Upper lobe of right lung (tissue), 1 donor: ENCODE results near the gene ST8SIA2. TPM values are rescaled to one million over a fixed set of nuclear protein-coding genes. Genes with fewer than 3 reads are reported as not detected.

ENCODE experiments used
- ATAC-seq: fragments of 200-7000 bp; cut with Tn5 transposase; one replicate; pipeline ENCODE4 v1.9.1; 2020; ENCODE audit warnings: mild to moderate bottlenecking, moderate library complexity
- DNase-seq: peaks from one replicate; pipeline ENCODE4 v3.0.0-alpha.2; 2020
- H3K27ac ChIP-seq: fragments of 200-600 bp; one replicate; pipeline ENCODE4 v1.8.0; 2022
- H3K27me3 ChIP-seq: fragments of 200-600 bp; one replicate; pipeline ENCODE4 v1.8.0; 2022; ENCODE audit warnings: mild to moderate bottlenecking
- H3K36me3 ChIP-seq: fragments of 200-600 bp; one replicate; pipeline ENCODE4 v1.8.0; 2022
- H3K4me1 ChIP-seq: fragments of 200-600 bp; one replicate; pipeline ENCODE4 v1.8.0; 2022
- H3K4me3 ChIP-seq: fragments of 200-600 bp; one replicate; pipeline ENCODE4 v1.8.0; 2022; ENCODE audit warnings: mild to moderate bottlenecking
- H3K9me3 ChIP-seq: fragments of 200-600 bp; one replicate; pipeline ENCODE4 v1.8.0; 2022
- intact Hi-C: fragments of 100-400 bp; cut with DNase I; formaldehyde crosslinking; loops from one replicate; pipeline ENCODE4 v1.11.0; 2022
- total RNA-seq: library from RNA; stranded (reverse); fragmentation: NEBNext Ultra II Directional; extraction: Animal tissue kit (Norgen Biotek cat#: 25700); gene quantifications from one replicate; pipeline ENCODE4 v1.2.1, GENCODE V29; 2021
- TF ChIP-seq, protein P1 (sequence below): fragments of 200-600 bp; IDR thresholded peaks from one replicate; pipeline ENCODE4 v1.8.0; 2022; ENCODE audit warnings: antibody characterized with exemption
- donor health status: DM: no; HTN: yes; CAD: no; lungs with severe emphysema.

The ST8SIA2 gene
- total RNA-seq, 1 donor from 2014 or later: not detected

DNA sequence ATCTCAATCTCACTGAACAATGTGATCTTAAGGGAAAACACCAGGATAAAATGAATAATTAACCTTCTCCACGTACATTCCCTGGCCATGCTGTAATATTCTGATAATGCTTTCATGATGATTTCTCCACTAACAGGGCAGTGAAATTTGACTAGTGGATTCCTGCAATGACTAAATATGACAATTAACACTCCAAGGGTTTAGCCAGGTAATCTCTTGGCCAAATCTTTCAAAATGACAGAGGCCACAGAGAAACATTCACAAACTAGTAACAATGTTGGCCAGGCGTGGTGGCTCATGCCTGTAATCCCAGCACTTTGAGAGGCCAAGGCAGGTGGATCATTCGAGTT, 31.7 kb upstream of the ST8SIA2 start:
- no peak for ATAC-seq
- Histone ChIP-seq H3K36me3 (no peaks in the 10 kb centered on the region), H3K9me3 (no peaks in the 10 kb centered on the region), H3K27ac (no peak overlapping the region), H3K27me3 (no peaks in the 10 kb centered on the region), H3K4me3 (no peak overlapping the region), H3K4me1 (no peaks in the 10 kb centered on the region)
- no peak for DNase-seq
- intact Hi-C loops: no loop called here
- TF ChIP-seq, protein P1, sequence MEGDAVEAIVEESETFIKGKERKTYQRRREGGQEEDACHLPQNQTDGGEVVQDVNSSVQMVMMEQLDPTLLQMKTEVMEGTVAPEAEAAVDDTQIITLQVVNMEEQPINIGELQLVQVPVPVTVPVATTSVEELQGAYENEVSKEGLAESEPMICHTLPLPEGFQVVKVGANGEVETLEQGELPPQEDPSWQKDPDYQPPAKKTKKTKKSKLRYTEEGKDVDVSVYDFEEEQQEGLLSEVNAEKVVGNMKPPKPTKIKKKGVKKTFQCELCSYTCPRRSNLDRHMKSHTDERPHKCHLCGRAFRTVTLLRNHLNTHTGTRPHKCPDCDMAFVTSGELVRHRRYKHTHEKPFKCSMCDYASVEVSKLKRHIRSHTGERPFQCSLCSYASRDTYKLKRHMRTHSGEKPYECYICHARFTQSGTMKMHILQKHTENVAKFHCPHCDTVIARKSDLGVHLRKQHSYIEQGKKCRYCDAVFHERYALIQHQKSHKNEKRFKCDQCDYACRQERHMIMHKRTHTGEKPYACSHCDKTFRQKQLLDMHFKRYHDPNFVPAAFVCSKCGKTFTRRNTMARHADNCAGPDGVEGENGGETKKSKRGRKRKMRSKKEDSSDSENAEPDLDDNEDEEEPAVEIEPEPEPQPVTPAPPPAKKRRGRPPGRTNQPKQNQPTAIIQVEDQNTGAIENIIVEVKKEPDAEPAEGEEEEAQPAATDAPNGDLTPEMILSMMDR: no peak

DNA sequence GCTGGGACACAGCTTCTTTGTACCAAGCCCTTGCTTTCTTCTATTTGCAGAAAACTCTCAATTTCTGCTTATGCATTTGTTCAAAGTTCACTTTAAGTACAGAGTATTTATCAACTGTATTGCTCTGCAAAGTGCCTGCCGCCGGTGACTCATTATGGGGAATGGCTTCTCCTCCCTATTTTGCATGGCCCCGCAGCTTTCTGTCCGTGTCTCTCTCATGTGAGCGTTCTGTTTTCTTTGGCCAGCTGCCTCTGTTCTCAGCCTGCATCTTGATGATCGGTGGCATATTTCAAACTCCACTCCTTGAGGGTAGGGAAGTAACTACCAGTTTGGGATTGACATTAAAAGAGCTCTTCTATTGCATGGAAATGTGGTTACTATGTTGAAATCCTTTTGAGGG, 28.6 kb upstream of the ST8SIA2 start:
- intact Hi-C loops: no loop called here

DNA sequence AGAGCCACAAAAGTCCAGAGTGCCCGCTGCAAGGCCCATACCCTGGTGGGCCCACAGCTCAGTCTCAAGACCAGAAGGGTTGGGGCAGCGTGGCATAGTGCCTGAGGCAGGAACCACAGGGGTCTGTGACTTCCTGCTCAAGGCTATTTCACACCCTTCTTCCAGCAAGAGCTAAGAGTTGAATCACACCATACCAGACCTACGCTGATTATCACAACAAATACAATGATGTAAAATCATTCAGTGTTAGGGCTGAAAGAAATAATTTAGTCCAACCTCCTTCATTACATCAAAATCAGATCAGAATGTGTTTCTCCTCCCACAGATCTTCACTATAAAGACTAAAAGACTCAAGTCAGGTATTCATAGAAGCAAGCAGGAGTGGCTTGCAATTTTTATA, 27.8 kb upstream of the ST8SIA2 start:
- TF ChIP-seq, protein P1: no peak
- Histone ChIP-seq H3K9me3 (no peaks in the 10 kb centered on the region), H3K27me3 (no peaks in the 10 kb centered on the region), H3K27ac (no peak overlapping the region), H3K36me3 (no peaks in the 10 kb centered on the region), H3K4me3 (no peak overlapping the region), H3K4me1 (no peaks in the 10 kb centered on the region)
- no peak for DNase-seq
- intact Hi-C loops: no loop called here
- no peak for ATAC-seq

More for the DNA sequence above, 28.6 kb upstream of the ST8SIA2 start:
- no peaks in the 10 kb centered on the region for H3K4me1 ChIP-seq
- no peaks in the 10 kb centered on the region for H3K9me3 ChIP-seq
- H3K36me3 ChIP-seq: no peaks in the 10 kb centered on the region
- TF ChIP-seq, protein P1: no peak
- no peaks in the 10 kb centered on the region for H3K27me3 ChIP-seq
- ATAC-seq (peak; percentile 45), DNase-seq (no peak)
- no peak overlapping the region for H3K4me3 ChIP-seq
- no peak overlapping the region for H3K27ac ChIP-seq

DNA sequence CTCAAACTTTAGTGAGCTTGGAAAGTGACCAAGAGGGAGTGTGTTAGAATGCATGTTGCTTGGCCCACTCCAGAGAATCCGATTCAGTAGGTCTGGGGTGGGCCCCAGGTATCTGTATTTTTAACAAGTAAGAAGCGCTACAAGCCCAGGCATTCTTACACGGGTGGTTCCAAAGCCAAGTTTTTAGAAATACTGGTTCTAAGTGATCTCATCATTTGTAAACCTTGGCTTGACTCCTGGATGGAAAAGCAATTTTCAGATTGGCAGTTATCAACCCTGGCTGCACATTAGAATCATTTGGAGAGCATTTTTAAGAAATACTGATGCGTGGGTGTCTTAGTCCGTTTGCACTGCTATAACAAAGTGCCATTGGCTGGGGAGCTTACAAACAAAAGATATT, 27.3 kb upstream of the ST8SIA2 start:
- TF ChIP-seq, protein P1: no peak
- ATAC-seq (no peak), DNase-seq (no peak)

DNA sequence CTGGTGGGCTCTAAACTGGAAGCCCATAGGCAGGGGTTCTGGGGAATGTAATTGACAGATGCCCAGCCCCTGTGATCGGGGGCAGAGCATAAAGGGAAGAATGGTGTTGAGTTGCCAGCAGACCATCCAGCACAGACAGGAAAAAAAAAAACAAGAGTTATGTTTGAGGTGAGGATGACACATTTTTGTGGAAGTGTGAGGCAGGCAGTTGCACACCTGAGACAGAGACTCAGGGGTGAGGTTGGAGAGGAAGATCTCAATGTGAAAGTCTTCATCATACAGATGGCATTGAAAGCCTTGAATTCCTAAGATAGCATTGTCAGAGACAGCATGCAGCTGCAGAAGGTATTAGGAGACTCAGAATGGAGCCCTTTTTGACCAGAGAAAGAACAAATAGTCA, 18.6 kb upstream of the ST8SIA2 start:
- Histone ChIP-seq H3K4me3 (no peak overlapping the region), H3K4me1 (no peaks in the 10 kb centered on the region), H3K27ac (no peak overlapping the region), H3K36me3 (no peaks in the 10 kb centered on the region), H3K9me3 (no peaks in the 10 kb centered on the region), H3K27me3 (peaks cover 9% of the 10 kb centered on the region)
- ATAC-seq: no peak
- intact Hi-C loops: no loop called here
- TF ChIP-seq, protein P1: no peak
- DNase-seq: no peak

More for the DNA sequence above, 27.3 kb upstream of the ST8SIA2 start:
- intact Hi-C loops: no loop called here
- Histone ChIP-seq H3K27me3 (no peaks in the 10 kb centered on the region), H3K36me3 (no peaks in the 10 kb centered on the region), H3K4me3 (no peak overlapping the region), H3K4me1 (no peaks in the 10 kb centered on the region), H3K9me3 (no peaks in the 10 kb centered on the region), H3K27ac (no peak overlapping the region)

DNA sequence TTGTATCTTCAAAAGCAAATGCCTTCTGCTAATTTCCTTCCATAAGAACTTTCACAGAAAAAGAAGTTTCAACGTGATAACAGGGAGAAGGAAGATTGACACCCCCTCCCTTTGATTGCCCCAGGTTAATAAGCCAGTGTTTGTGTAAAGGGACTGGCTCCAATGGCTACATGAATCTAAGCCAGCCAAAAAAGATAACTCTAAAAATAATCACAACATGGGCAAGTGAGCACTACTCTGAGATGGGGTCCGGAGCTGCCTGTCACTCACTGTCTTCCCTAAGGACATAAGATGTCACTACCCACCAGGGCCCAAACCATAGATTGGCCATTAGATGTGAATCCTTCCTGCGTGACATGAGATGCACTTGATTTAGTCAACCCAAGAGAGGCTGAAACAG, 17.6 kb upstream of the ST8SIA2 start:
- TF ChIP-seq, protein P1: no peak
- intact Hi-C loops: no loop called here
- no peak for DNase-seq
- no peak for ATAC-seq
- Histone ChIP-seq H3K4me1 (no peaks in the 10 kb centered on the region), H3K27me3 (peaks cover 9% of the 10 kb centered on the region), H3K4me3 (no peak overlapping the region), H3K9me3 (no peaks in the 10 kb centered on the region), H3K27ac (no peak overlapping the region), H3K36me3 (no peaks in the 10 kb centered on the region)
